Erythroblast (primary cell): ENCODE data around the gene GABBR2.

ENCODE experiments used
- GATA1 ChIP-seq: IDR thresholded peaks from 2 replicates; pipeline ENCODE4 v1.6.1; 2011; ENCODE audit warnings: low read depth, mild to moderate bottlenecking, control low read depth, low read length, moderate library complexity
- POLR2A ChIP-seq: IDR thresholded peaks from 2 replicates; pipeline ENCODE4 v1.6.1; 2011; ENCODE audit warnings: mild to moderate bottlenecking, low read length

DNA sequence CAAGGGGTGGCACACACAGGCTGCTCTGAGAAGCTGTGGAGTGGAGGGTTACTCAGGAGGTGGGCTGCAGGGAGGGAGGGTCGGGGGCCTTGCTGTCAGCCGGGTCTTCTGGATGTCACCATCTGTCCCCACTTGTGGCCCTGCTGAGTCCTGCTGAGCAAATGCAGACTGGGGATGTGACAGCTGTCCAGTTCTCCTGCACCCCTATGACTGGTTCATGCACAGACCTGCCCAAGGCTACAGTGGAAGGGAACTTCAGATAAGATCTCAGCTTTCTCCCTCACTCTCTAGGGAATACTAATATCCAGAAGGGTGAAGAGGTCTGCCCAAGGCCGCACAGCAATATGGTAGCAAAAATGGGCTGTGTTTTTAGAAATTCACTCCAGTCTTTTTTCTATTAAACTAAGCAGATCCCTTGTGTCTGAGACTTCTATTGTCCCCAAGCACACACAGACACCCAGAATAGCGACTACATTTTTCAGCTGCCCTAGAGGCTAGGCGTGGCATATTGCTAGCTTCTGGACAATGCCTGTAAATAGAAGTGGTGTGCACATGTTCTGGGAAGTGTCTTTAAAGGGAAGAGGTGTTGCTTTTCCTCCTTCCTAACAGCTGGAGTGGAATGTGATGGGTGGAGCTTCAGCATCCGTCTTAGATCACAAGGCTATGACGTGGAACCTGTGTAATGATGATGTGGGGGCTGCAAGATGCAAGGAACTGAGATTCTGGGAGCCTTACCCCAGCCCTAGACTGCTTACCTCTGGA is 402.2 kb downstream of the GABBR2 start:
- no peak for TF ChIP-seq POLR2A
- no peak for TF ChIP-seq GATA1
